Ovary (tissue), 9 donors: ENCODE measurements around the gene DDI2. TPM values are rescaled to one million over a fixed set of nuclear protein-coding genes. Genes with fewer than 3 reads are reported as not detected.

Experiments used
- DNase-seq, 5 donors: peaks; one replicate each; pipeline ENCODE4 v3.0.0-alpha.2; 2019 to 2020
- H3K27ac ChIP-seq, 2 donors: fragments of 200-600 bp; one replicate each; pipeline versions ENCODE4 v1.5.1 to v1.8.0; 2019 to 2022
- H3K27me3 ChIP-seq: fragments of 200-600 bp; one replicate; pipeline ENCODE4 v1.8.0; 2022
- H3K36me3 ChIP-seq: fragments of 200-600 bp; sonication (generic); one replicate; pipeline ENCODE4 v1.5.1; 2019
- H3K4me1 ChIP-seq: one replicate; pipeline ENCODE4 v1.8.1; 2013; ENCODE audit warnings: mild to moderate bottlenecking, moderate library complexity; ENCODE audit not compliant: insufficient read depth
- H3K4me3 ChIP-seq: fragments of 200-600 bp; sonication (generic); one replicate; pipeline ENCODE4 v1.5.1; 2017
- H3K9me3 ChIP-seq, 2 donors: fragments of 200-600 bp in 1 of 2; sonication (generic) in 1 of 2; one replicate each; pipeline versions ENCODE4 v1.5.1 to v1.8.1; 2013 to 2019; ENCODE audit warnings: mild to moderate bottlenecking in 1 of 2, moderate library complexity in 1 of 2
- CTCF ChIP-seq, 3 donors: fragments of 450-650 bp in 2 of 3; fragments of 200-600 bp in 1 of 3; IDR thresholded peaks; one replicate each; pipeline versions ENCODE4 v1.5.1 to v1.8.0; 2016 to 2022; ENCODE audit warnings: antibody characterized with exemption in 3 of 3, mild to moderate bottlenecking in 1 of 3
- EP300 ChIP-seq: sonication (generic); formaldehyde crosslinking; IDR thresholded peaks from one replicate; pipeline ENCODE4 v1.6.1; 2017; ENCODE audit warnings: antibody characterized with exemption
- POLR2A ChIP-seq: fragments of 450-650 bp; IDR thresholded peaks from one replicate; pipeline ENCODE4 v1.6.1; 2017; ENCODE audit warnings: antibody characterized with exemption, mild to moderate bottlenecking, moderate library complexity
- WGBS, 3 donors: extraction: QIAGEN DNeasy Blood & Tissue Kit in 1 of 3; methylation state at CpG; one replicate each; pipeline versions ENCODE4 v1.1.5 to v1.1.7; 2013 to 2017; 5-methylcytosine and 5-hydroxymethylcytosine counted together
- intact Hi-C, 4 donors: fragments of 100-400 bp; cut with DNase I; formaldehyde crosslinking; loops; one replicate each; pipeline versions ENCODE4 v1.11.0 to v1.15.1; 2022 to 2023
- polyA plus RNA-seq, 2 donors: library from polyadenylated mRNA; stranded (reverse); fragments of 200-250 nt in 1 of 2; fragments of 350-450 nt in 1 of 2; fragmentation: Illumina TruSeq in 1 of 2; extraction: RNeasy Lipid Tissue Mini Kit (QIAGEN cat#74804) in 1 of 2; gene quantifications; one replicate each; pipeline ENCODE4 v1.2.3, GENCODE V29; 2013 to 2014
- total RNA-seq, 7 donors: library from RNA; depleted of rRNA in 2 of 7; stranded (reverse); fragments of >200 nt in 2 of 7; fragmentation: NEBNext Ultra II Directional in 3 of 7; extraction: Animal tissue kit (Norgen Biotek cat#: 25700) in 3 of 7; gene quantifications; one replicate each; pipeline versions ENCODE4 v1.1.0 to v1.2.4, GENCODE V29; 2016 to 2023
- donor health status: DM: no; HTN: no; CAD: no; lungs with moderate emphysema.
- donor health status: DM: no; HTN: no; CAD: no.
- donor health status: Bipolar disorder and iron deficiency.
- donor health status: DM: yes; HTN: yes; CAD: no.
- donor health status: DM: no; HTN: no; CAD: no.
- donor health status: DM: yes; HTN: yes; CAD: no.

The DDI2 gene
- total and polyA plus RNA-seq, 9 donors = 4.2 to 30.9 (median 22.2) TPM

GRCh38 chr1:15625056-15625917 lies 8.0 kb downstream of the DDI2 start:
- no peaks in the 10 kb centered on the region for H3K27me3 ChIP-seq
- DNase-seq = no peak
- no peaks in the 10 kb centered on the region for H3K36me3 ChIP-seq
- H3K4me3 ChIP-seq = no peak overlapping the region
- no peak overlapping the region for H3K27ac ChIP-seq
- TF ChIP-seq POLR2A (no peak), CTCF (IDR thresholded peaks at IDR 0.05) (no peak), EP300 (no peak)
- H3K9me3 ChIP-seq = no peaks in the 10 kb centered on the region
- 75 to 80% (median 78%) methylated on average over 13 of the region's 13 CpGs for WGBS, 3 donors
- peaks cover 4% of the 10 kb centered on the region for H3K4me1 ChIP-seq
- intact Hi-C loops = no loop called here

GRCh38 chr1:15626269-15626950 lies 9.2 kb downstream of the DDI2 start:
- Histone ChIP-seq H3K36me3 (no peaks in the 10 kb centered on the region), H3K4me1 (peaks cover 4% of the 10 kb centered on the region), H3K4me3 (no peak overlapping the region), H3K27me3 (no peaks in the 10 kb centered on the region), H3K9me3 (no peaks in the 10 kb centered on the region), H3K27ac (no peak overlapping the region)
- no peak for DNase-seq
- 83 to 86% (median 85%) methylated on average over 11 of the region's 11 CpGs for WGBS, 3 donors
- intact Hi-C loops = no loop called here
- TF ChIP-seq EP300 (no peak), POLR2A (no peak), CTCF (IDR thresholded peaks at IDR 0.05) (no peak)

- Histone ChIP-seq H3K36me3 (no peaks in the 10 kb centered on the region), H3K27ac (no peak overlapping the region), H3K4me1 (peaks cover 1% of the 10 kb centered on the region), H3K9me3 (no peaks in the 10 kb centered on the region), H3K27me3 (no peaks in the 10 kb centered on the region), H3K4me3 (no peak overlapping the region)
- DNase-seq = no peak
- intact Hi-C loops = no loop called here
- WGBS, 3 donors = 55 to 69% (median 57%) methylated on average over 4 of the region's 4 CpGs
- no peak for TF ChIP-seq POLR2A
- TF ChIP-seq CTCF (IDR thresholded peaks at IDR 0.05) = no peak
- no peak for TF ChIP-seq EP300
Observed at GRCh38 chr1:15627343-15627988, 10.2 kb downstream of the DDI2 start.

- H3K27ac ChIP-seq = no peak overlapping the region
- intact Hi-C loops = no loop called here
- H3K4me1 ChIP-seq = peaks cover 1% of the 10 kb centered on the region
Observed at GRCh38 chr1:15628003-15628402, 10.7 kb downstream of the DDI2 start.

More at GRCh38 chr1:15628003-15628402, 10.7 kb downstream of the DDI2 start:
- H3K27me3 ChIP-seq = no peaks in the 10 kb centered on the region
- TF ChIP-seq EP300 = no peak
- no peak for TF ChIP-seq POLR2A
- no peak for TF ChIP-seq CTCF (IDR thresholded peaks at IDR 0.05)
- no peaks in the 10 kb centered on the region for H3K9me3 ChIP-seq
- H3K36me3 ChIP-seq = no peaks in the 10 kb centered on the region
- DNase-seq = no peak
- 60 to 69% (median 64%) methylated on average over 1 of the region's 1 CpG for WGBS, 3 donors
- no peak overlapping the region for H3K4me3 ChIP-seq
